Activated T-helper 1 cell treated with anti-CD3 and anti-CD28 coated beads, Interleukin-12 subunit alpha, Interleukin-12 subunit beta, Interleukin-2, Interleukin-4 antibody, amounts not matched to agents 30 ng/mL and 10 ng/mL and 1 ng/mL, durations not matched to agents 14 hours and 24 hours and 36 hours (primary cell): ENCODE measurements around the gene LARGE1. TPM values are rescaled to one million over a fixed set of nuclear protein-coding genes. Genes with fewer than 3 reads are reported as not detected.

ENCODE experiments used
- DNase-seq: peaks from one replicate; pipeline ENCODE4 v3.0.0; 2021; ENCODE audit warnings: low spot score
- H3K27ac Mint-ChIP-seq: one replicate; pipeline ENCODE4 v1.8.0; 2021; ENCODE audit warnings: mild to moderate bottlenecking, mixed read lengths
- H3K27me3 Mint-ChIP-seq: one replicate; pipeline ENCODE4 v1.8.0; 2022; ENCODE audit warnings: mild to moderate bottlenecking, moderate library complexity, mixed read lengths; ENCODE audit not compliant: insufficient read depth
- H3K36me3 Mint-ChIP-seq: one replicate; pipeline ENCODE4 v1.8.0; 2021; ENCODE audit warnings: low read depth, mixed read lengths
- H3K4me1 Mint-ChIP-seq: one replicate; pipeline ENCODE4 v1.8.0; 2021; ENCODE audit warnings: low read depth, mixed read lengths
- H3K4me3 Mint-ChIP-seq: one replicate; pipeline ENCODE4 v1.8.0; 2021; ENCODE audit warnings: mild to moderate bottlenecking, moderate library complexity, mixed read lengths
- H3K9me3 Mint-ChIP-seq: one replicate; pipeline ENCODE4 v1.8.0; 2021; ENCODE audit warnings: mixed read lengths
- intact Hi-C: fragments of 100-400 bp; cut with micrococcal nuclease; formaldehyde crosslinking; loops from one replicate; pipeline ENCODE4 v1.15.1; 2024
- total RNA-seq: library from RNA; stranded (reverse); gene quantifications from 2 replicates; pipeline ENCODE4 v1.2.3, GENCODE V29; 2022

The LARGE1 gene
- total RNA-seq, 1 donor from 2014 or later, result 0.10 TPM

- Mint-ChIP-seq H3K4me1 (no peaks in the 10 kb centered on the region), H3K27me3 (no peaks in the 10 kb centered on the region), H3K9me3 (peaks cover 39% of the 10 kb centered on the region), H3K4me3 (no peak overlapping the region), H3K27ac (no peak overlapping the region), H3K36me3 (no peaks in the 10 kb centered on the region)
- no peak for DNase-seq
- intact Hi-C loops, result no loop called here
Observed at GRCh38 chr22:33605221-33605620, 315.1 kb downstream of the LARGE1 start.

- Mint-ChIP-seq H3K27ac (no peak overlapping the region), H3K27me3 (no peaks in the 10 kb centered on the region), H3K36me3 (no peaks in the 10 kb centered on the region), H3K4me1 (no peaks in the 10 kb centered on the region), H3K9me3 (peaks cover 34% of the 10 kb centered on the region), H3K4me3 (no peak overlapping the region)
- intact Hi-C loops, result no loop called here
- no peak for DNase-seq
Observed at GRCh38 chr22:33601062-33601461, 319.2 kb downstream of the LARGE1 start.

DNA sequence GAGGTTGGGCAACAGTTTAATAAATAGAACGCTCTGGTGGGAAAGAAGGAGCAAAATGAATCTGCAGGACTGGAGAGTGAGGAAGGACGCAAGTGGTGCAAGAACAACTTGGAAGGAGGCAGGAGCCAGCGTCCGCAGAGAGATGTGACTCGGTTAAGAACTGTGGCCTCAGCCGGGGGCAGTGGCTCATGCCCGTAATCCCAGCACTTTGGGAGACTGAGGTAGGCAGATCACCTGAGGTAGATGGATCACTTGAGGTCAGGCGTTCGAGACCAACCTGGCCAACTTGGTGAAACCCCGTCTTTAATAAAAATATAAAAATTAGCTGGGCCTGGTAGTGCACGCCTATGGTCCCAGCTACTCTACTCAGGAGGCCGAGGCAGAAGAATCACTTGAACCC, 319.7 kb downstream of the LARGE1 start:
- Mint-ChIP-seq H3K4me3 (no peak overlapping the region), H3K36me3 (no peaks in the 10 kb centered on the region), H3K9me3 (peaks cover 38% of the 10 kb centered on the region), H3K27ac (no peak overlapping the region), H3K27me3 (no peaks in the 10 kb centered on the region), H3K4me1 (no peaks in the 10 kb centered on the region)
- DNase-seq, result no peak
- intact Hi-C loops, result no loop called here

DNA sequence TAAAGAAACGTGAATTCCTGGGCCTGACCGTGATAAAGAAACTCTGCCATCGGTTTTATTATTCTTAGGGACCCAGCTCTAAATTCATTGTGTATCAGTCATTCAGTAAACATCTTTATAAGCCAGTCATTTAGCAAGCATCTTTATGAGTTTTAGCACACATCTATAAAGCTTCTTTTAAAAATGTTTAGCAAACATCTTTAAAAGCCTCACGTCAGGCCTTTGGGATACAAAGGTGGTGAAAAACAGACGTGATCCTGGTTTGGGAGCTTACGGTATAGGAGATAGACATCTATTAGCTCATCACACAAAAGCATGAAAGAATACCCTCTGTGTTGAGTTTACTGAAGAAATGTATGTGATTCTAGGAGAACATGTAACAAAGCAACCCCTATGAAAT, 320.2 kb downstream of the LARGE1 start:
- Mint-ChIP-seq H3K36me3 (no peaks in the 10 kb centered on the region), H3K4me3 (no peak overlapping the region), H3K27me3 (no peaks in the 10 kb centered on the region), H3K4me1 (no peaks in the 10 kb centered on the region), H3K27ac (no peak overlapping the region), H3K9me3 (peaks cover 39% of the 10 kb centered on the region)
- intact Hi-C loops, result no loop called here
- no peak for DNase-seq

DNA sequence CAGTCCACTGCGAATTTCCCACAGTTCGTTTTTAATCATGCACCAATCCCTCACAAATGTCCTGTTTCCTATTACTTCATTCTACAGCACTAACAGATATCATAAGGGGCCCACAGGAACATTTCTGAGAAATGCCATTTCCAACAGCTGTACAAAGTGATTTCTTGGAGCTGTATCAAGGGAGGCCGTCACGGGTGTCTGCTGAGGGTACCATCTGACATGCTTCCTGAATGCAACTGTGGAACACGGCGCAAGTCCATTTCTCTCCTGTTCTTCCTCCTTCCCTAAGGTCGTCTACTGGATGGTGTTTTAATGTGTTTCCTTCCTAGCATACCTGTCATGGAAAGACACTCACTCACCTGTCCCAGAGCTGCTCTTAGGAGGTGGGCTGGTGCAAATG, 320.7 kb downstream of the LARGE1 start:
- H3K4me1 Mint-ChIP-seq, result no peaks in the 10 kb centered on the region
- intact Hi-C loops, result no loop called here
- no peak overlapping the region for H3K4me3 Mint-ChIP-seq

DNA sequence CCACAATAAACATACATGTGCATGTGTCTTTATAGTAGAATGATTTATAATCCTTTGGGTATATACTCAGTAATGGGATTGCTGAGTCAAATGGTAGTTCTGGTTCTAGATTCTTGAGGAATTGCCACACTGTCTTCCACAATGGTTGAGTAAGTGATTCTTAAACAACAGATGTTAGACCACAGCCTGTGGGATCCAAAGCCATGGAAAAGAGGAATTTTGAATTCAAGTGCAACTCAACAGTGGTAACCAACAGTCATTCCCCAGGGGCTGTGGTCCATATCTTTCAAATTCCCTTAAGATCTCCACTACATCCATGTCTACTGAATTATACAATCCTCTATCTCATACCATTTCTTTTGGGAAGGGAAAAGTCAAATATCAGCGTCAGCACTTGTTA, 321.5 kb downstream of the LARGE1 start:
- Mint-ChIP-seq H3K36me3 (no peaks in the 10 kb centered on the region), H3K27me3 (no peaks in the 10 kb centered on the region), H3K9me3 (peaks cover 38% of the 10 kb centered on the region), H3K27ac (no peak overlapping the region), H3K4me1 (no peaks in the 10 kb centered on the region), H3K4me3 (no peak overlapping the region)
- intact Hi-C loops, result no loop called here
- no peak for DNase-seq

More for the DNA sequence above, 320.7 kb downstream of the LARGE1 start:
- DNase-seq, result no peak
- Mint-ChIP-seq H3K36me3 (no peaks in the 10 kb centered on the region), H3K9me3 (peaks cover 38% of the 10 kb centered on the region), H3K27me3 (no peaks in the 10 kb centered on the region), H3K27ac (no peak overlapping the region)

- Mint-ChIP-seq H3K4me3 (no peak overlapping the region), H3K27ac (no peak overlapping the region), H3K4me1 (no peaks in the 10 kb centered on the region), H3K36me3 (no peaks in the 10 kb centered on the region), H3K27me3 (no peaks in the 10 kb centered on the region), H3K9me3 (peaks cover 34% of the 10 kb centered on the region)
- intact Hi-C loops, result no loop called here
- no peak for DNase-seq
Observed at GRCh38 chr22:33597274-33597985, 322.8 kb downstream of the LARGE1 start.

GRCh38 chr22:33593818-33594217, 326.5 kb downstream of the LARGE1 start:
- no peaks in the 10 kb centered on the region for H3K36me3 Mint-ChIP-seq
- H3K9me3 Mint-ChIP-seq, result peaks cover 11% of the 10 kb centered on the region
- H3K4me3 Mint-ChIP-seq, result no peak overlapping the region
- H3K4me1 Mint-ChIP-seq, result no peaks in the 10 kb centered on the region
- intact Hi-C loops, result no loop called here
- no peaks in the 10 kb centered on the region for H3K27me3 Mint-ChIP-seq
- DNase-seq, result no peak
- no peak overlapping the region for H3K27ac Mint-ChIP-seq

- Mint-ChIP-seq H3K27me3 (no peaks in the 10 kb centered on the region), H3K4me3 (no peak overlapping the region), H3K36me3 (no peaks in the 10 kb centered on the region), H3K9me3 (peaks cover 10% of the 10 kb centered on the region), H3K4me1 (no peaks in the 10 kb centered on the region), H3K27ac (no peak overlapping the region)
- no peak for DNase-seq
- intact Hi-C loops, result no loop called here
Observed at GRCh38 chr22:33591946-33592345, 328.3 kb downstream of the LARGE1 start.

- Mint-ChIP-seq H3K4me1 (no peaks in the 10 kb centered on the region), H3K4me3 (no peak overlapping the region), H3K36me3 (no peaks in the 10 kb centered on the region), H3K27me3 (no peaks in the 10 kb centered on the region), H3K9me3 (peaks cover 7% of the 10 kb centered on the region), H3K27ac (no peak overlapping the region)
- intact Hi-C loops, result no loop called here
- no peak for DNase-seq
Observed at GRCh38 chr22:33589297-33589696, 331.0 kb downstream of the LARGE1 start.

DNA sequence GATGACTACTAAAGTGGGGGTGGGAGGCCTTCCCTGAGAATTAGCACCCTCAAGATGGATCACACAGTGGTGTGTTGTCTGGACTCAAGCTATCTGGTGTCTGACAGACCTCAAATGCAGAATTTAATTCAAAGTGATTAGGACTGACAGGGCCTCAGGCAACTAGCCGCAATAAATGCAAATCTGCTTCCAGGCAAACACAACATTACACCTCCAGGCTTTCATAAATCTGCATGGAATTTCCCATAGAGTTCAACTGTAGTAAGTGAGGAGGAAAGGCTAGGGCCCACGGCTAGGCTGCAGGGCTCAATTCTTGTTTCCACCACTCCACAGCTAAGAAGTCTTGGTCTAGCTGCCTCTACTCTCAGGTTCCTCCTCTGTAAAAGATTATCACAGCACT, 331.4 kb downstream of the LARGE1 start:
- H3K36me3 Mint-ChIP-seq, result no peaks in the 10 kb centered on the region
- no peaks in the 10 kb centered on the region for H3K4me1 Mint-ChIP-seq
- no peak for DNase-seq
- peaks cover 4% of the 10 kb centered on the region for H3K9me3 Mint-ChIP-seq
- no peak overlapping the region for H3K27ac Mint-ChIP-seq
- intact Hi-C loops, result no loop called here
- H3K4me3 Mint-ChIP-seq, result no peak overlapping the region
- H3K27me3 Mint-ChIP-seq, result no peaks in the 10 kb centered on the region

GRCh38 chr22:33584152-33584551, 336.1 kb downstream of the LARGE1 start:
- no peak for DNase-seq
- intact Hi-C loops, result no loop called here
- no peaks in the 10 kb centered on the region for H3K27me3 Mint-ChIP-seq
- no peaks in the 10 kb centered on the region for H3K4me1 Mint-ChIP-seq
- H3K36me3 Mint-ChIP-seq, result no peaks in the 10 kb centered on the region
- H3K4me3 Mint-ChIP-seq, result no peak overlapping the region
- no peak overlapping the region for H3K27ac Mint-ChIP-seq
- H3K9me3 Mint-ChIP-seq, result peaks cover 4% of the 10 kb centered on the region

GRCh38 chr22:33582822-33583400, 337.4 kb downstream of the LARGE1 start:
- Mint-ChIP-seq H3K9me3 (peaks cover 4% of the 10 kb centered on the region), H3K4me3 (no peak overlapping the region), H3K4me1 (no peaks in the 10 kb centered on the region), H3K27me3 (no peaks in the 10 kb centered on the region), H3K27ac (no peak overlapping the region), H3K36me3 (no peaks in the 10 kb centered on the region)
- intact Hi-C loops, result no loop called here
- DNase-seq, result no peak

DNA sequence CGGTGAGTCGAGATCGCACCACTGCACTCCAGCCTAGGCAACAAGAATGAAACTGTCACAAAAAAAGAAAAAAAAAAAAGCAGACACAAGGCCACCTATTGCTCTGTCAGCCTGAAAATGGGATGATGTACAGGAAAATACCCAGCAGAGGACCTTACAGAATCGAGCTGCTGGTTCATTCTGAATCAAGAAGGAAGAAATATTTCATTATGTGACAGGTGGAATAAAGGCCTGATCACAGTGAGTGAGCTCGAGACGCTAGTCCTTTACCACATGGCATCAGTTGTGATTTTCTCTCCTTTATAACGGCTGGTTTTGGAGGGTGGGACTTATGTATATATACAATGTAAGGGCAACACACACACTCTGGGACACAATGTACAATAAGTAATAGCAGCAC, 340.0 kb downstream of the LARGE1 start:
- no peak for DNase-seq
- Mint-ChIP-seq H3K27me3 (no peaks in the 10 kb centered on the region), H3K4me1 (no peaks in the 10 kb centered on the region), H3K36me3 (no peaks in the 10 kb centered on the region), H3K4me3 (no peak overlapping the region), H3K9me3 (no peaks in the 10 kb centered on the region), H3K27ac (no peak overlapping the region)
- intact Hi-C loops, result no loop called here
